Thyroid gland (tissue), 4 donors: ENCODE measurements around the gene CACNA1E. TPM values are rescaled to one million over a fixed set of nuclear protein-coding genes. Genes with fewer than 3 reads are reported as not detected.

Experiments used
- DNase-seq, 2 donors: peaks; one replicate each; pipeline ENCODE4 v3.0.0-alpha.2; 2019
- H3K27ac ChIP-seq, 3 donors: fragments of 200-600 bp; sonication (generic); 1 replicate in 2 of 3; 2 replicates in 1 of 3; pipeline ENCODE4 v1.5.1; 2016 to 2019; ENCODE audit warnings: mild to moderate bottlenecking in 1 of 3, moderate library complexity in 1 of 3
- H3K27me3 ChIP-seq: fragments of 200-600 bp; sonication (generic); one replicate; pipeline ENCODE4 v1.5.1; 2019
- H3K36me3 ChIP-seq, 2 donors: fragments of 200-600 bp; sonication (generic); one replicate each; pipeline ENCODE4 v1.5.1; 2016 to 2019
- H3K4me1 ChIP-seq, 2 donors: fragments of 200-600 bp; sonication (generic); one replicate each; pipeline ENCODE4 v1.5.1; 2017 to 2019
- H3K4me3 ChIP-seq, 3 donors: fragments of 200-600 bp; sonication (generic); replicated peaks in 1 of 3; 1 replicate in 2 of 3; 2 replicates in 1 of 3; pipeline ENCODE4 v1.5.1; 2016; ENCODE audit warnings: mild to moderate bottlenecking in 1 of 3
- H3K9me3 ChIP-seq: fragments of 200-600 bp; sonication (generic); one replicate; pipeline ENCODE4 v1.5.1; 2017
- POLR2A ChIP-seq, 2 donors: fragments of 450-650 bp; IDR thresholded peaks; one replicate each; pipeline ENCODE4 v1.6.1; 2017; ENCODE audit warnings: antibody characterized with exemption in 2 of 2, mild to moderate bottlenecking in 2 of 2, moderate library complexity in 1 of 2
- WGBS, 2 donors: methylation state at CpG; one replicate each; pipeline ENCODE4 v1.1.5; 2017; 5-methylcytosine and 5-hydroxymethylcytosine counted together
- intact Hi-C: fragments of 100-400 bp; cut with DNase I; formaldehyde crosslinking; loops from one replicate; pipeline ENCODE4 v1.15.1; 2023
- total RNA-seq, 4 donors: library from RNA; depleted of rRNA; stranded (reverse); fragments of >200 nt; gene quantifications; one replicate each; pipeline ENCODE4 v1.2.3, GENCODE V29; 2016
- TF ChIP-seq, protein P1 (sequence below), 6 experiments: fragments of 200-600 bp in 3 of 6; fragments of 450-650 bp in 3 of 6; sonication (generic) in 3 of 6; IDR thresholded peaks; one replicate each; pipeline ENCODE4 v1.5.1; 2016 to 2019; ENCODE audit warnings: antibody characterized with exemption in 6 of 6, mild to moderate bottlenecking in 2 of 6, inconsistent platforms in 1 of 6, moderate library complexity in 1 of 6

The CACNA1E gene
- total RNA-seq, 4 donors from 2014 or later = under 0.01 to 0.46 (median 0.15) TPM

DNA sequence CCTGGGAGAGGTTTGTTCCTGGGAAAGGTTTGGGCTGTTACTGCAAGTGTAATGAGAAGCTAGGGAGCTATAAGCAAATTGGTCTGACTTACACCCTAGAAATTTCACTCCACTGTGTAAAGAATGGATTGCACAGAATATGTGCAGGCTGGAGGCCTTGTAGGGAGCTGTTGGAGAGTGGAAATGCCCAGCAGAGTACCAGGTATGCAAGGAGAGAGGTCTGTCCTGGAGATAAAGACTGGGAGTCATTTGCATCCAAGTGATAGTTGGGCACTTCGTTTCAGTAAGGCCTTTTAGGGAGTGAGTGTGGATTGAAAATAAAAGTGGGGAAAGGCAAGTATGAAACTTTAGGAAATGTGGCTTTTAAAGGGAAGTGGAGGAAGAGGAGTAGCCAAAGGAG is 75.8 kb downstream of the CACNA1E start:
- Histone ChIP-seq H3K36me3 (no peaks in the 10 kb centered on the region), H3K9me3 (no peaks in the 10 kb centered on the region), H3K4me1 (peaks cover 0 to 16% of the 10 kb centered on the region in 2 donors), H3K27ac (no peak overlapping the region), H3K27me3 (no peaks in the 10 kb centered on the region), H3K4me3 (no peak overlapping the region)
- DNase-seq = no peak
- no peak for TF ChIP-seq POLR2A (IDR thresholded peaks at IDR 0.05)
- TF ChIP-seq, protein P1, sequence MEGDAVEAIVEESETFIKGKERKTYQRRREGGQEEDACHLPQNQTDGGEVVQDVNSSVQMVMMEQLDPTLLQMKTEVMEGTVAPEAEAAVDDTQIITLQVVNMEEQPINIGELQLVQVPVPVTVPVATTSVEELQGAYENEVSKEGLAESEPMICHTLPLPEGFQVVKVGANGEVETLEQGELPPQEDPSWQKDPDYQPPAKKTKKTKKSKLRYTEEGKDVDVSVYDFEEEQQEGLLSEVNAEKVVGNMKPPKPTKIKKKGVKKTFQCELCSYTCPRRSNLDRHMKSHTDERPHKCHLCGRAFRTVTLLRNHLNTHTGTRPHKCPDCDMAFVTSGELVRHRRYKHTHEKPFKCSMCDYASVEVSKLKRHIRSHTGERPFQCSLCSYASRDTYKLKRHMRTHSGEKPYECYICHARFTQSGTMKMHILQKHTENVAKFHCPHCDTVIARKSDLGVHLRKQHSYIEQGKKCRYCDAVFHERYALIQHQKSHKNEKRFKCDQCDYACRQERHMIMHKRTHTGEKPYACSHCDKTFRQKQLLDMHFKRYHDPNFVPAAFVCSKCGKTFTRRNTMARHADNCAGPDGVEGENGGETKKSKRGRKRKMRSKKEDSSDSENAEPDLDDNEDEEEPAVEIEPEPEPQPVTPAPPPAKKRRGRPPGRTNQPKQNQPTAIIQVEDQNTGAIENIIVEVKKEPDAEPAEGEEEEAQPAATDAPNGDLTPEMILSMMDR (IDR thresholded peaks at IDR 0.05) = no peak
- 0 to 20% methylated on average over 1 of the region's 1 CpG for WGBS, 2 donors
- intact Hi-C loops = no loop called here

- H3K9me3 ChIP-seq = no peaks in the 10 kb centered on the region
- TF ChIP-seq POLR2A (IDR thresholded peaks at IDR 0.05) = no peak
- TF ChIP-seq, protein P1 (IDR thresholded peaks at IDR 0.05) = peak in 1 of 6 experiments; percentile 21
- H3K4me3 ChIP-seq = no peak overlapping the region
- 60 to 62% methylated on average over 4 of the region's 4 CpGs for WGBS, 2 donors
- no peaks in the 10 kb centered on the region for H3K27me3 ChIP-seq
- intact Hi-C loops = no loop called here
- peaks cover 0 to 16% of the 10 kb centered on the region in 2 donors for H3K4me1 ChIP-seq
- H3K27ac ChIP-seq = peak overlapping the region; percentile 1 to 61 (median 36)
- DNase-seq = no peak
- no peaks in the 10 kb centered on the region for H3K36me3 ChIP-seq
Observed at GRCh38 chr1:181562395-181562794, 79.1 kb downstream of the CACNA1E start.

- Histone ChIP-seq H3K4me1 (peaks cover 0 to 2% of the 10 kb centered on the region in 2 donors), H3K27me3 (no peaks in the 10 kb centered on the region), H3K9me3 (no peaks in the 10 kb centered on the region), H3K4me3 (no peak overlapping the region), H3K27ac (no peak overlapping the region), H3K36me3 (no peaks in the 10 kb centered on the region)
- intact Hi-C loops = no loop called here
- TF ChIP-seq, protein P1 (IDR thresholded peaks at IDR 0.05) = no peak
- TF ChIP-seq POLR2A (IDR thresholded peaks at IDR 0.05) = no peak
- DNase-seq = no peak
- WGBS, 2 donors = 84 to 88% methylated on average over 4 of the region's 4 CpGs
Observed at GRCh38 chr1:181568736-181569135, 85.4 kb downstream of the CACNA1E start.

- intact Hi-C loops = no loop called here
- no peaks in the 10 kb centered on the region for H3K36me3 ChIP-seq
- no peaks in the 10 kb centered on the region for H3K4me1 ChIP-seq
- no peak overlapping the region for H3K27ac ChIP-seq
- no peaks in the 10 kb centered on the region for H3K9me3 ChIP-seq
- TF ChIP-seq, protein P1 (IDR thresholded peaks at IDR 0.05) = no peak
- TF ChIP-seq POLR2A (IDR thresholded peaks at IDR 0.05) = no peak
- no peaks in the 10 kb centered on the region for H3K27me3 ChIP-seq
- no peak for DNase-seq
- no peak overlapping the region for H3K4me3 ChIP-seq
- WGBS, 2 donors = 87 to 95% methylated on average over 8 of the region's 8 CpGs
Observed at GRCh38 chr1:181577475-181577874, 94.2 kb downstream of the CACNA1E start.

DNA sequence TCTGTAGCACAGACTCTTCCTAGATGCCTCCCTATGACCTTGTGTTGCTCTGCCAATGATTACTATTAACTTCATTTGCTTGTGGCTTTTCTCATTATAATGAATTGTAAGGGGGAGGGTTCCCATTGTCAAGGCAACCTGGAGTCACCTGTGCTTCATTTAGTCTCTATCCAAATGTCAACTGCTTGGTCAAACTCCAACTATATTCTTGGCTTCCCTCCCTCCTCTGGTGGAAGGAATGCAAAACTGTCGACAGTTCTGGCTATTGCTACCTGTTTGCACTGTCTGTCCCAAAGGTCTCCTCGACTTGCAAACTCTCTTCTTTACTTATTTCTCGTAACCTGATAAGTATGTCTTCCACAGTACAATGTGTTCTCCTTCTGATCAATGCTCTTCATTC is 100.3 kb downstream of the CACNA1E start:
- Histone ChIP-seq H3K4me3 (no peak overlapping the region), H3K9me3 (no peaks in the 10 kb centered on the region), H3K27ac (peak overlapping the region in 1 of 3 donors; percentile 22), H3K36me3 (no peaks in the 10 kb centered on the region), H3K4me1 (peaks cover 3 to 4% of the 10 kb centered on the region in 2 donors), H3K27me3 (no peaks in the 10 kb centered on the region)
- TF ChIP-seq, protein P1 (IDR thresholded peaks at IDR 0.05) = peak in 5 of 6 experiments; percentile 24 to 99 (median 91)
- no peak for TF ChIP-seq POLR2A (IDR thresholded peaks at IDR 0.05)
- DNase-seq = peak; percentile 63
- 19 to 20% methylated on average over 3 of the region's 3 CpGs for WGBS, 2 donors
- intact Hi-C loops = no loop called here
